Measurements from ENCODE around the gene BCL2L2.

Gene BCL2L2

DNA sequence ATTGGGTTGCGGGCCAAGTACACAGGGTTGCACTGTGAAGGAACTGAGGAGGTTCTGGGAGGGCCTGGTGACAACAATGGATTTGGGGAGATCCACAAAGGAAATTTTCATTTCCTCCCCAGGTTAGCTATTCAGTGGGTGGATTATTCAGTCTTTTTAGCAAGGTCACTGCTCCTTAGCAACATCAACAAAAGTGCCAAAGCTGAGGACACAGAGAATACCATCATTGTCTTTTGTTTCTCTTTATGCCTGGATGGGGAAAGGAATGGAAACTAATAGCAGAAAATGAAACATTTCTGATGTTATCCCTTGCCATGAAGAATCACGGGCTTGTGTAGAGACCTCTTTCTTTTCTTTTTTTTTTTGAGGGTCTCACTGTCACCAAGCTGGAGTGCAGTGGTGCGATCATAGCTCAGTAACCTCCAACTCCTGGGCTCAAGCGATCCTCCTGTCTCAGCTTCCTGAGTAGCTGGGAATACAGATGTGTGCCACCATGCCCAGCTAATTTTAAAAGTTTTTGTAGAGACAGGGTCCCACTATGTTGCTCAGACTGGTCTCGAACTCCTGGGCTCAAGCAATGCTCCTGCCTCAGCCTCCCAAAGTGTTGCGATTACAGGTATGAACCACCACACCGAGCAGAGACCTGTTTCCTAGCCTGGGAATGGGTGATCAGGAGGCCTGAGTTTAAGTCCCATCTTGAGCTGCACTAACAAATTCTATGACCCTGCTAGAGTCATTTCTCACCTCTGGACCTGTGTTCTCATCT lies 10.4 kb upstream of the BCL2L2 start:
- Histone ChIP-seq H3K79me2 (ENCODE audit: control insufficient read depth, low read length) (peaks cover 12% of the 10 kb centered on the region), H3K9me2 (replicated peaks; ENCODE audit: control insufficient read depth, low read length) (no peaks in the 10 kb centered on the region), H4K20me1 (ENCODE audit: control insufficient read depth, insufficient read depth, low read depth, low read length) (no peaks in the 10 kb centered on the region), H3K4me1 (ENCODE audit: control insufficient read depth, low read length) (peaks cover 23% of the 10 kb centered on the region), H3F3A (ENCODE audit: control insufficient read depth, insufficient read depth) (peaks cover 11% of the 10 kb centered on the region), H3K27me3 (ENCODE audit: control insufficient read depth, low read length) (no peaks in the 10 kb centered on the region; the same call in 1 of the 2 replicates), H3K9me3 (ENCODE audit: control insufficient read depth, insufficient read depth, low read length) (no peaks in the 10 kb centered on the region), H3K4me3 (ENCODE audit: low read length) (no peak overlapping the region), H3K36me3 (ENCODE audit: control insufficient read depth, low read length) (peaks cover 47% of the 10 kb centered on the region), H3K27ac (ENCODE audit: low read depth, low read length) (no peak overlapping the region), H3K4me2 (ENCODE audit: low read length) (no peak overlapping the region)
- no peak for TF ChIP-seq EZH2phosphoT487 (IDR thresholded peaks at IDR 0.05; ENCODE audit: borderline replicate concordance, low read length)

DNA sequence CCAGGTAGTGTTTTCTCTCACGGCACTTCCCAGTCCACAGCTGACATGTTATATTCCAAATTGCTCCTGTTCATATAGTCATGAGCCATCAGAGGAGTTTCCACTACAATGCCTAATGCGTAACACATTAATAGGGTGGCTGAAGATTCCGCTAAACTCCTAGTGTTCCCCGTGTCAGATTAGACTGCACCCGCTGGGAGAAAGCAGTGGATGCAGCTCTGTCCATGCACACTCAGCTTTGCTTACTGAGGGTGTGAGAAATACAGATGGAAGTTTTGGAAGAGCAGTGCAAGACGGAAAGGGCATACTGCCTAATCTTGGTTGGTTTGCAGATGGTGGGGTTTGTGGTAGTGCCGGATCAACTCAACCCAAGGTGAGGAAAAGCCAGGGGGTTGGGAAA lies 9.5 kb upstream of the BCL2L2 start:
- Histone ChIP-seq H3K4me1 (ENCODE audit: control insufficient read depth, low read length) (peaks cover 23% of the 10 kb centered on the region), H3K9me2 (replicated peaks; ENCODE audit: control insufficient read depth, low read length) (no peaks in the 10 kb centered on the region), H3K79me2 (ENCODE audit: control insufficient read depth, low read length) (peaks cover 13% of the 10 kb centered on the region), H3K27ac (ENCODE audit: low read depth, low read length) (no peak overlapping the region), H3K4me2 (ENCODE audit: low read length) (no peak overlapping the region), H4K20me1 (ENCODE audit: control insufficient read depth, insufficient read depth, low read depth, low read length) (no peaks in the 10 kb centered on the region), H3K36me3 (ENCODE audit: control insufficient read depth, low read length) (peaks cover 47% of the 10 kb centered on the region), H3F3A (ENCODE audit: control insufficient read depth, insufficient read depth) (peaks cover 11% of the 10 kb centered on the region), H3K9me3 (ENCODE audit: control insufficient read depth, insufficient read depth, low read length) (no peaks in the 10 kb centered on the region), H3K4me3 (ENCODE audit: low read length) (no peak overlapping the region), H3K27me3 (ENCODE audit: control insufficient read depth, low read length) (no peaks in the 10 kb centered on the region; the same call in 1 of the 2 replicates)
- TF ChIP-seq, protein P1, sequence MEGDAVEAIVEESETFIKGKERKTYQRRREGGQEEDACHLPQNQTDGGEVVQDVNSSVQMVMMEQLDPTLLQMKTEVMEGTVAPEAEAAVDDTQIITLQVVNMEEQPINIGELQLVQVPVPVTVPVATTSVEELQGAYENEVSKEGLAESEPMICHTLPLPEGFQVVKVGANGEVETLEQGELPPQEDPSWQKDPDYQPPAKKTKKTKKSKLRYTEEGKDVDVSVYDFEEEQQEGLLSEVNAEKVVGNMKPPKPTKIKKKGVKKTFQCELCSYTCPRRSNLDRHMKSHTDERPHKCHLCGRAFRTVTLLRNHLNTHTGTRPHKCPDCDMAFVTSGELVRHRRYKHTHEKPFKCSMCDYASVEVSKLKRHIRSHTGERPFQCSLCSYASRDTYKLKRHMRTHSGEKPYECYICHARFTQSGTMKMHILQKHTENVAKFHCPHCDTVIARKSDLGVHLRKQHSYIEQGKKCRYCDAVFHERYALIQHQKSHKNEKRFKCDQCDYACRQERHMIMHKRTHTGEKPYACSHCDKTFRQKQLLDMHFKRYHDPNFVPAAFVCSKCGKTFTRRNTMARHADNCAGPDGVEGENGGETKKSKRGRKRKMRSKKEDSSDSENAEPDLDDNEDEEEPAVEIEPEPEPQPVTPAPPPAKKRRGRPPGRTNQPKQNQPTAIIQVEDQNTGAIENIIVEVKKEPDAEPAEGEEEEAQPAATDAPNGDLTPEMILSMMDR (IDR thresholded peaks at IDR 0.05; ENCODE audit: low read depth, low read length, poor library complexity, severe bottlenecking) = no peak
- TF ChIP-seq EZH2phosphoT487 (IDR thresholded peaks at IDR 0.05; ENCODE audit: borderline replicate concordance, low read length) = no peak

DNA sequence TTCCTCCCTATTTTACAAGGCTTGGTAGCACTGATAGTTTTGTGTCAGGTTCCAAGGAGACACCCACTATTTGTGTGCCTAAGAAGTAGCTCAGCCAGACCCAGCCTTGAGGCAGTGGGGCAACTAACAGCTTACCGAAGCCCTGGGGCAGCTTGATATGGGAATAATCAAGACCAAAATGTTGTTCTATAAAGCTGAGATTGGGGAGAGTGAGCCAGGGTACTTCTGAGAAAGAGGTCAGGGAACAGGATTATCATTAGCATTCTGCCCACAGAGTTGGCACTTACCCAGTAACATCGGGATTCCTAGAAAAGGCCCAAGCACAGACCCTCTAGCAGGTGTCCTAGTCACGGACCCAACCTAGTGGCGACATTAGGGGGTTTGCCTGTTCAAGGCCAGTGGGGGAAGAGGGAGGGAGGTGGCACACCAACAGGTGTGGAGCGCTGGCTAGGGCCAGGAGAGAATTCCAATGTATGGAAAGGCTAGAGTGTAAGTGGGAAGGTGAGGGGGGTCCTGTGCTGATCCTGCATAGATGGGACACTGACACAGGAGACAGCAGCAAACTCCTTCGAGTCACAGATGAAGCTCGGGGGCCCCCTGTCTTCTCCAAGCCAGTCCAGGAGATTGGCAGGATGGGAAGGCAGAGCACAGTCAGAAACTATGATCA lies 8.9 kb upstream of the BCL2L2 start:
- Histone ChIP-seq H3F3A (ENCODE audit: control insufficient read depth, insufficient read depth) (peaks cover 11% of the 10 kb centered on the region), H3K36me3 (ENCODE audit: control insufficient read depth, low read length) (peaks cover 47% of the 10 kb centered on the region), H3K4me3 (ENCODE audit: low read length) (no peak overlapping the region), H3K4me1 (ENCODE audit: control insufficient read depth, low read length) (peaks cover 23% of the 10 kb centered on the region), H3K4me2 (ENCODE audit: low read length) (no peak overlapping the region), H3K9me3 (ENCODE audit: control insufficient read depth, insufficient read depth, low read length) (no peaks in the 10 kb centered on the region), H3K79me2 (ENCODE audit: control insufficient read depth, low read length) (peaks cover 19% of the 10 kb centered on the region), H3K27me3 (ENCODE audit: control insufficient read depth, low read length) (no peaks in the 10 kb centered on the region; the same call in 1 of the 2 replicates), H3K9me2 (replicated peaks; ENCODE audit: control insufficient read depth, low read length) (no peaks in the 10 kb centered on the region), H4K20me1 (ENCODE audit: control insufficient read depth, insufficient read depth, low read depth, low read length) (no peaks in the 10 kb centered on the region), H3K27ac (ENCODE audit: low read depth, low read length) (no peak overlapping the region)
- TF ChIP-seq, protein P1 (IDR thresholded peaks at IDR 0.05; ENCODE audit: low read depth, low read length, poor library complexity, severe bottlenecking) = no peak
- no peak for TF ChIP-seq EZH2phosphoT487 (IDR thresholded peaks at IDR 0.05; ENCODE audit: borderline replicate concordance, low read length)
